ENCODE measurements around the gene ABHD11. TPM values are rescaled to one million over a fixed set of nuclear protein-coding genes. Genes with fewer than 3 reads are reported as not detected.

Gene ABHD11
- total and polyA plus RNA-seq, 2 donors (not counting 1 experiment from before 2014, with no cell fraction given) = 23.2 to 26.2 TPM

DNA sequence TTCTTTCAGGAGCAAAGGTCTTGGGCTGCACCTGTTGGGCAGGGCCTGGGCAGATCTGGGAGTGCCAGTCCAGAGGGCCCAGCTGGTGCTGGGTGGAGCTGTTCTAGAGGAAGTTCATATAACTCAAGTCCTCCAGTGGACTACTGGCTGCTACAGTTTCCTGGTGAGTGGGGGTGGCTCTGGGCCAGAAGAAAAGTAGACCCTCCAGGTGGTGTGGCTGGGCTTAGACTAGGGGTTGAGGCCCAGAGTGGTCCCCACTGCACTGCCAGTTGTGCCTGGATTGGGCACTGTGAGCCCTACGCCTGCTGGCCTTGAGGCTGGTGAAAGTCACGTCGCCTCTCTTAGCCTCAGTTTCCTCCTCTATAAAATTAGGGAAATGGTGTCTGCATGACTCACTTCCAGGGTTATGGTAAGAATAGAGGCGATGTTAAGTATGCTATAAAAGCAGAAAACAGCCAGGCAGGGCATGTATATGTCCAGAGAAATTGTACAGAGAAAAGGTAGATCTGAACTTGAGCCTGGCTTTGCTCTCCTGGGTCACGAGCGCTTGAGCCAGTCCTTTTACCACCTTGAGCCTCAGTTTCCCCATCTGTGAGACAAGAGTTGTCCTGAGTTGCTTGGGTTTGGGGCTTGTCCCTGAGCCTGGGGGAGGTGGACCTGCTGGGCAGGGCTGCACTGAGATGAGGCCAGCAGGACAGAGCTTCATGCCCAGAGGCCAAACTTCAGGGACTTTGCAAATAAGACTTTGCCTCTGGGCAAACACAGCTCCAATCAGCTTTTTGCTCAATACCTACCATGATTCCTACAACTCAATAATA, 35.3 kb upstream of the ABHD11 start:
- intact Hi-C loops (cut with micrococcal nuclease) = no loop called here
- Histone ChIP-seq H3K27me3 (replicated peaks in 1 of 4; ENCODE audit: control extremely low read depth in 1 of 4, control insufficient read depth in 3 of 4, insufficient read depth in 4 of 4, low read length in 3 of 4) (peaks cover 0 to 27% (median 14%) of the 10 kb centered on the region in 4 experiments), H4K20me1 (ENCODE audit: control insufficient read depth, insufficient read depth, low read length, poor library complexity, severe bottlenecking) (no peaks in the 10 kb centered on the region), H2AFZ (ENCODE audit: insufficient read depth, low read depth, low read length, poor library complexity, severe bottlenecking) (no peak overlapping the region), H3K36me3 (replicated peaks in 1 of 2; ENCODE audit: control extremely low read depth in 1 of 2, control insufficient read depth in 1 of 2, extremely low read depth in 1 of 2, insufficient read depth in 2 of 2, low read length in 1 of 2) (no peaks in the 10 kb centered on the region), H3K4me3 (ENCODE audit: control extremely low read depth in 1 of 5, extremely low read depth in 1 of 5, insufficient read depth in 1 of 5, low read depth in 2 of 5, low read length in 4 of 5) (no peak overlapping the region), H3K4me1 (ENCODE audit: control insufficient read depth in 2 of 2, insufficient read depth in 2 of 2, low read length in 2 of 2) (peaks cover 14 to 15% of the 10 kb centered on the region in 2 donors), H3K9ac (ENCODE audit: low read length) (no peak overlapping the region), H3K79me2 (ENCODE audit: control insufficient read depth, insufficient read depth, low read length) (no peaks in the 10 kb centered on the region), H3K9me3 (ENCODE audit: control extremely low read depth in 1 of 3, control insufficient read depth in 2 of 3, insufficient read depth in 1 of 3, low read length in 2 of 3) (peaks cover 0 to 9% (median 0%) of the 10 kb centered on the region in 3 donors), H3K27ac (ENCODE audit: low read length in 2 of 2) (no peak overlapping the region), H3K4me2 (replicated peaks; ENCODE audit: low read depth, low read length, poor library complexity, severe bottlenecking) (no peak overlapping the region)
- DNase-seq = no peak
- Mint-ChIP-seq H3K4me1 (peaks cover 9% of the 10 kb centered on the region), H3K27ac (no peak overlapping the region), H3K27me3 (peaks cover 35% of the 10 kb centered on the region), H3K4me3 (no peak overlapping the region), H3K9me3 (ENCODE audit: insufficient read depth) (no peaks in the 10 kb centered on the region)
- WGBS (ENCODE audit: insufficient coverage) = 50% methylated on average over 2 of the region's 6 CpGs
- TF ChIP-seq, protein P1, sequence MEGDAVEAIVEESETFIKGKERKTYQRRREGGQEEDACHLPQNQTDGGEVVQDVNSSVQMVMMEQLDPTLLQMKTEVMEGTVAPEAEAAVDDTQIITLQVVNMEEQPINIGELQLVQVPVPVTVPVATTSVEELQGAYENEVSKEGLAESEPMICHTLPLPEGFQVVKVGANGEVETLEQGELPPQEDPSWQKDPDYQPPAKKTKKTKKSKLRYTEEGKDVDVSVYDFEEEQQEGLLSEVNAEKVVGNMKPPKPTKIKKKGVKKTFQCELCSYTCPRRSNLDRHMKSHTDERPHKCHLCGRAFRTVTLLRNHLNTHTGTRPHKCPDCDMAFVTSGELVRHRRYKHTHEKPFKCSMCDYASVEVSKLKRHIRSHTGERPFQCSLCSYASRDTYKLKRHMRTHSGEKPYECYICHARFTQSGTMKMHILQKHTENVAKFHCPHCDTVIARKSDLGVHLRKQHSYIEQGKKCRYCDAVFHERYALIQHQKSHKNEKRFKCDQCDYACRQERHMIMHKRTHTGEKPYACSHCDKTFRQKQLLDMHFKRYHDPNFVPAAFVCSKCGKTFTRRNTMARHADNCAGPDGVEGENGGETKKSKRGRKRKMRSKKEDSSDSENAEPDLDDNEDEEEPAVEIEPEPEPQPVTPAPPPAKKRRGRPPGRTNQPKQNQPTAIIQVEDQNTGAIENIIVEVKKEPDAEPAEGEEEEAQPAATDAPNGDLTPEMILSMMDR (IDR thresholded peaks at IDR 0.05) = no peak
- no peak for TF ChIP-seq EZH2 (IDR thresholded peaks at IDR 0.05; ENCODE audit: borderline replicate concordance, insufficient read depth, low read depth, low read length, poor library complexity, severe bottlenecking)
- no peak for ATAC-seq (ENCODE audit: low read depth)
- ChIA-PET CTCF (no interaction called here), POLR2A (no interaction called here)
